ENCODE results near the gene ZBTB24.
A peak's percentile ranks its signal among the peaks of the same experiment; 100 is the strongest.

The ZBTB24 gene

GRCh38 chr6:109449064-109449794 is 33.8 kb downstream of the ZBTB24 start:
- DNase-seq = no peak

GRCh38 chr6:109448615-109449014 is 34.4 kb downstream of the ZBTB24 start:
- no peak for DNase-seq

GRCh38 chr6:109447878-109448555 is 35.0 kb downstream of the ZBTB24 start:
- DNase-seq = no peak

- no peak for DNase-seq
Observed at GRCh38 chr6:109447087-109447486, 35.9 kb downstream of the ZBTB24 start.

GRCh38 chr6:109446541-109446940 is 36.5 kb downstream of the ZBTB24 start:
- DNase-seq = no peak

- no peak for DNase-seq
Observed at GRCh38 chr6:109446072-109446471, 36.9 kb downstream of the ZBTB24 start.

GRCh38 chr6:109445382-109445781 is 37.6 kb downstream of the ZBTB24 start:
- no peak for DNase-seq

- no peak for DNase-seq
Observed at GRCh38 chr6:109443425-109443950, 39.5 kb downstream of the ZBTB24 start.

GRCh38 chr6:109442393-109442924 is 40.6 kb downstream of the ZBTB24 start:
- no peak for DNase-seq

- peak; percentile 45 for DNase-seq
Observed at GRCh38 chr6:109441069-109441816, 41.8 kb downstream of the ZBTB24 start.

- peak; percentile 68 for DNase-seq
Observed at GRCh38 chr6:109440331-109441068, 42.5 kb downstream of the ZBTB24 start, which contains the start of the genes PPIL6 and SMPD2. PPIL6 (minus strand) TSS chr6:109440628; CDS start chr6:109440590, 38 bp downstream. SMPD2 (plus strand) TSS chr6:109440724; CDS start chr6:109441122, 398 bp downstream.

- DNase-seq = no peak
Observed at GRCh38 chr6:109436041-109436440, 47.0 kb downstream of the ZBTB24 start.

GRCh38 chr6:109434456-109434855 is 48.6 kb downstream of the ZBTB24 start:
- no peak for DNase-seq

- DNase-seq = no peak
Observed at GRCh38 chr6:109429496-109429895, 53.5 kb downstream of the ZBTB24 start.

GRCh38 chr6:109428889-109429477 is 54.0 kb downstream of the ZBTB24 start:
- DNase-seq = no peak

GRCh38 chr6:109424946-109425345 is 58.1 kb downstream of the ZBTB24 start:
- DNase-seq = no peak

GRCh38 chr6:109421184-109421583 is 61.8 kb downstream of the ZBTB24 start:
- no peak for DNase-seq

- DNase-seq = no peak
Observed at GRCh38 chr6:109420751-109421150, 62.3 kb downstream of the ZBTB24 start.

GRCh38 chr6:109417646-109418045 is 65.4 kb downstream of the ZBTB24 start:
- DNase-seq = no peak

Data from NCI-H526 treated with DMSO at 0.1 percent for 48 hours (cell line).